NCI-H1694 (cell line): ENCODE measurements around the gene ZNF653.
"Not testable (repeated sequence)": the region's sequence is repeated elsewhere in the genome, so short reads cannot be mapped to it uniquely, and the experiment has no call there.

Source experiments
- DNase-seq: peaks from one replicate; lab custom pipeline; 2025; lab: John Stamatoyannopoulos, UW

ZNF653 gene

DNA sequence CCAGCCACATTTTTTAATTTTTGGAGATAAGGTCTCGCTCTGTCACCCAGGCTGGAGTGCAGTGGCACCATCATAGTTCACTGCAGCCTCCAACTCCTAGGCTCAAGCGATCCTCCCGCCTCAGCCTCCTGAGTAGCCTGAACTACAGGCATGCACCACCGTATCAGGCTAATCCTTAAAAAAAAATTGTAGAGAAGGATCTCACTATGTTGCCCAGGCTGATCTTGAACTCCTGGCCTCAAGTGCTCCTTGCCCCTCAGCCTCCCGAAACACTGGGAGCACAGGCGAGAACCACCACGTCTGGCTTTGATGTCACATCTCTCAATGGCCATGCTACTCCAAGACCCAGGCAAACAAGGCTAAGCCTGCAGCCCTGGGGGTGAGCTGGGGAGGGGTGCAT is 49.0 kb downstream of the ZNF653 start:
- no peak for DNase-seq

DNA sequence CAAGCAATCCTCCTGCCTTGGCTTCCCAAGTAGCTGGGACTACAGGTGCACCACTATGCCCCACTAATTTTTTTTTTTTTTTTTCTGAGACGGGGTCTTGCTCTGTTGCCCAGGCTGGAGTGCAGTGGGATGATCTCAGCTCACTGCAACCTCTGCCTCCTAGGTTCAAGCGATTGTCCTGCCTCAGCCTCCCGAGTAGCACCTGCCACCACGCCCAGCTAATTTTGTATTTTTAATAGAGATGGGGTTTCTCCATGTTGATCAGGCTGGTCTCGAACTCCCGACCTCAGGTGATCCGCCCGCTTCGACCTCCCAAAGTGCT is 50.4 kb downstream of the ZNF653 start:
- DNase-seq: not testable (repeated sequence)

DNA sequence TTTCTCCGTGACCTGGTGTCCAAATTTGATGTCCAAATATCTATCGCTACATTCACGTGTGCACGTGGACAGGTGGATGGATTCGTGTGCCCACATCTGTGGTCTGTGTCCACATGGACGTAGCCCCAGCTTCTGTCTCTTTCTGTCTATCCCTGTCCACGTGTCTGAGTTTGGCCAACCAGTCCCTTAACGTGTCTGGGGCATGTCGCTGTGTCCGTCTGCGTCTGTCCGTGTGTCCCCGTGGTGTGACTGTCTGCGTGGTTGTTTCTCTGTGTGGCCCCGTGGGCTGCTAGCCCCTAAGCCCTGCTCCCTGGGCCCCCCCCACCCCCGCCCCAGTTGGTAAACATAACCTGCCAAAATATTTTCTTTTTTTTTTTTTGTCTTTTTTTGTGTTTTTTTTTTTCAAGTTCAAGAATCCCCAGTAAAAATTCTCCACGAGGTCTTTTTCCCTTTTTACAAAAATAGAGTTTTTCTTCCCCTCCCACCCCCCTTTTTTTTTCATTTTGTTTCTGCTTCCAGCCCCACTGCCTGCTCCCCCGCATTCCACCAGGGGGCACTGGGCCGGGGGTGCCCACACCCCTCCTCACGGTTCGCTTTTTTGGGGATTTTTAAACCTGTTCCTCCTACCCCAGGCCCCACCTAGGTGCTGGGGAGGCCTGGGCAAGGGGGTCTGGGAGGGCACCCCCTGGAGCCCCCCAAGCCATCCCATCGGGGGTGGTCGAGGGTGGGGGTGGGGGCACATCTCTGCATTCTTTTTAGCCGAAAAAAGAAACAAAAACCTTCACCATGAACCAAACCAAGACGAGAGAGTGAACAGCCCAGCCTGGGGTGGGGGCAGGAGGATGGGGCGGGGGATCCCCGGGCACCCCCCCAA is 51.9 kb downstream of the ZNF653 start:
- DNase-seq: no peak

DNA sequence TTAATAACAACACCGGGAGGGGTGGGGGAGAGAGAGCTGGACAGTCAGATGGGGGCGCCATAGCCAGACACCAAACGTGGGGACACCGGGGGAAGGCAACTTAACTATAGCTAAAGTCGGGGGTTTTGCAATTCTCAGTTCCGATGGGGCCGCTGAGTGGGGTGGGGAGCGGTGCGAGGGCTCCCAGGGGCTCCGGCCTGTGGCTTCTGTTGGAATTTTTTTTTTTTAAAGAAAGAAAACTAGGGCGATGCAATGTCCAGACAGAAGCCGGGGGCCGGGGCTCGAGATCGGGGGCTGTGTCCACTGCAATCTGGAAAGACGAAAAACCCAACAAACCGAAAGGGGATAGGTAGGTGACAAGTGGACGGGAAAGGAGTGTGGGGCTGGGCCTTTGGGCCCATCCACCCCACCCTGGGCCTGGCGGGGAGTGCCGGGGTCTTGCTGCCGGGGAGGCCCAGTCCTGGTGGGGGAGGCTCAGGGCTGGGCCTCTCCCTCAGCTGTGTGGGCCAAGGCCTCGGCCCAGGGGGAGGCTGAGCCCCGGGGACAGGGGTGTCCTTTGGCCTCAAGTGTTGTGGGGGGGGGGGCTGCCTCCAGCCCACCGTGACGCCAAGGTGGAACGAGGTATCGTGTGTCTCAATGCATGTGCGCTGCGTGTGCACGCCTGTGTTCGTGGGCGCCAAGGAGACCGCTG is 52.9 kb downstream of the ZNF653 start:
- no peak for DNase-seq

DNA sequence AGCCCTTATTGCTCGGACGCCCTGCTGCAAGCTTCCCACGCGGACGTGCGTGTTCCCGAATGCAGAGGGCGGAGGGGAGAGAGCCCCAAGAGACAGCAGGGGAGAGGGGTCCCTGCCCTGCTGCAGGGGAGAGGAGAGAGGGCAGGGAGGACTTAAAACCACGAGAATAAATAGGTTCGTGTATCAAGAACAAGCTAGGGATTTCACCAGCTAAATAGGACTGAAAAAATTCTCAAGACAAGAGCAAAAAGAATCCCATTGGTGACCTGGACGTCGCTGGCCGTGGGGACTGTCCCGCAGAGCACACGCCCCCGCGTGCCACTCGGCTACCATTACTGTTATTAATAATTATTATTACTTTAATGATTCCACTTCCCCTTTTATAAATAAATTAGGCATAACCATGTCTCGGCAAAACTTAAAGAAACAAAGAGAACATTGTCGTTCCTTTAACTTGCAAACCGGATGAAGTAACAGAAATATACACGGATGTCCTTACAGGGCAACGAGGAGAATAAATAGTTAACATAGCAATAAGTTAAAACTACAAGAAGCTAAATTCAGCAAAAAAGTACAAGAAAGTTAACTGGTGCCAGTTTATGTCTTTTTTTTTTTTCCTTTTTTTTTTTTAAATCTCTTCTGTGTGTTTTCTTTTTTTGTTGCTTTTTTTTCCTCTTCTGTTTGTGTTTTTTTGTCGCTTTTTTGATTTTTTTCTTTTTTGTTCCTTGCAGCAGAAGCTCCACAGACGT is 53.6 kb downstream of the ZNF653 start:
- no peak for DNase-seq

DNA sequence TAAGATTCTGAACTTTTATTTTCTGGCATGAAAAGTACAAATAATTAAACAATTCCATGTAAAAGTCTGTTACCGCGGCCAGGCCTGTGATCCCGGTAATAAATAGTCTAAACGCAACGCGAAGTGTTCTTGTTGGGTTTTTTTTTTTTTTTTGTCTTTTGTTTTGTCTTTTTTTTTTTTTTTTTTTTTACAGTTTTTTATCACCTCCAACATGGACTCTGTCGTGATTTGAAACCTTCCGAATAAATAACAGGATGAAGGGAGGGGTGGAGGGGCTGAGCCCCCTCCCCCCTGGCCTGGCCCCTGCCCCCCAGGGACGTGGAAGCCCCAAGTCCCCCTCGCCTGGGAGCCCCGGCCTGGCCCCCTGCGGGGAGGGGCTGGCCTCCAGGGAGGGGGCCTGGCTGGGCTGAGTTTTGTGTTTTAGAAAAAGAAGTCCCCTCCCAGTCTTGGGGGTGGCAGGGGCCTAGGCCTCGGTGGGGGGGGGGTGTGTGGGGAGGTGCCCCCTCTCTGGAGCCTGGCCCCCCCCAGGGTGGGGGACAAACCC is 54.2 kb downstream of the ZNF653 start:
- no peak for DNase-seq

DNA sequence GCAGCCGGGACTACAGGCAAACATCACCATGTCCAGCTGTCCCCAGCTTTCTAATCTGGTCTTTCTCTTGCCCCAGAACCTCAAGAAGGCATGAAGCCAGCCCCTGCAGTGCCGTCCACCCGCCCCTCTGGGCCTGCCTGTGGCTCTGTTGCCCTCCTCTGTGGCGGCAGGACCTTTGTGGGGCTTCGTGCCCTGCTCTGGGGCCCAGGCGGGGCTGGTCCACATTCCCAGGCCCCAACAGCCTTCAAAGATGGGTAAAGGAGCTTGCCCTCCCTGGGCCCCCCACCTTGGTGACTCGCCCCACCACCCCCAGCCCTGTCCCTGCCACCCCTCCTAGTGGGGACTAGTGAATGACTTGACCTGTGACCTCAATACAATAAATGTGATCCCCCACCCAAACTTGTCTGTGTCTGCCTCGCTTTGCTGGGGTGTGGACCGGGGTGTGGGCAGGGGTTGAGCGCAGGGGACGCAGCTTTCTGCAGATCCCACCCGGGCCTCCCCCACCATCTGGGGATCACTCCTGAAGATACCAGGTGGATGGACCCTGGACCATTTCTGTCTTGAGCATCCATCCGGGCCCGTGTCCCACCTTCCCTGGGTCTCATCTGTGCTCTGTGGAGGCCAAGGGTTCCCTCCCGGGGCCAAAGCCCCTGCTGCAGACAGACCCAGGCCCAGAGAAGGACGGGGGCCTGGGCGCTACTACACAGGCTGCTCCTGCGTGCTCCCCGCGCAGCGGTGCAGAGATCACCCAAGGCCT is 54.9 kb downstream of the ZNF653 start:
- no peak for DNase-seq

DNA sequence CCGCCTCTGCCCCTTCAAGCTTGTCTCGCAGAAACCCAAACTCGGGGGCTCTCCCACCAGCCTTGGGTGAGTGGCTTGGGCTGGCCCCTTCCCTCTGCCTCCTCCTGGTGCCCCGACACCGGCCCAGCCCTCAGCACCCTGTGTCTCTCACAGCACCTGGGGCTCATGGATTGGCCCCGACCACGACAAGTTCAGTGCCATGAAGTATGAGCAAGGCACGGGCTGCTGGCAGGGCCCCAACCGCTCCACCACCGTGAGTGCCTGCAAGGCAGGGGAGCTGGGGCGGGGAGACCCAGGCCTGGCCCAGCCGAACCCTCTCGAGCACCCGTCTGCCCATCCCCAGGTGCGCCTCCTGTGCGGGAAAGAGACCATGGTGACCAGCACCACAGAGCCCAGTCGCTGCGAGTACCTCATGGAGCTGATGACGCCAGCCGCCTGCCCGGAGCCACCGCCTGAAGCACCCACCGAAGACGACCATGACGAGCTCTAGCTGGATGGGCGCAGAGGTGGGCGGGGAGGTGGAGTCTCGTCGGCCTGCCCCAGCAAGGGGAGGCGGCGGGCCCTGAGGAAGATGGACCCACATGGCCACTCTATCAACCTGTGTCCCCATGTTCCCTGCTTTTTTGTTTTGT is 56.6 kb downstream of the ZNF653 start:
- no peak for DNase-seq

DNA sequence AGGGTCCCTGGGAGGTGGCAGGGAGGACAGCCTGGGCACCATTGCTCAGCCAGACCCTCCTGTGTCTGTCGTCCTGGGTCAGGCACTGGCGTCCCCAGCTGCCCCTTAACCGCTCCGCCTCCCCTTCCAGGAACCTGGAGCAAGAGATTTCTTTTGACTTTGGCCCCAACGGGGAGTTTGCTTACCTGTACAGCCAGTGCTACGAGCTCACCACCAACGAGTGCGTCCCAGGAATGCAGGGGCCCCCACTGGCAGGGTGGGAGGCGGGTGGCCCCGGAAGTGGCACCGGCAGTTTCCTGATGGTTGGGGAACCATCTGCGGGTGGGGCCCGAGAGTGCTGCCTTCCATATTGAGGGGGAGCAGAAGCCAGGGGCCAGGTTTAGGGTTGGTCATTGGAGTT is 57.2 kb downstream of the ZNF653 start:
- DNase-seq: no peak

DNA sequence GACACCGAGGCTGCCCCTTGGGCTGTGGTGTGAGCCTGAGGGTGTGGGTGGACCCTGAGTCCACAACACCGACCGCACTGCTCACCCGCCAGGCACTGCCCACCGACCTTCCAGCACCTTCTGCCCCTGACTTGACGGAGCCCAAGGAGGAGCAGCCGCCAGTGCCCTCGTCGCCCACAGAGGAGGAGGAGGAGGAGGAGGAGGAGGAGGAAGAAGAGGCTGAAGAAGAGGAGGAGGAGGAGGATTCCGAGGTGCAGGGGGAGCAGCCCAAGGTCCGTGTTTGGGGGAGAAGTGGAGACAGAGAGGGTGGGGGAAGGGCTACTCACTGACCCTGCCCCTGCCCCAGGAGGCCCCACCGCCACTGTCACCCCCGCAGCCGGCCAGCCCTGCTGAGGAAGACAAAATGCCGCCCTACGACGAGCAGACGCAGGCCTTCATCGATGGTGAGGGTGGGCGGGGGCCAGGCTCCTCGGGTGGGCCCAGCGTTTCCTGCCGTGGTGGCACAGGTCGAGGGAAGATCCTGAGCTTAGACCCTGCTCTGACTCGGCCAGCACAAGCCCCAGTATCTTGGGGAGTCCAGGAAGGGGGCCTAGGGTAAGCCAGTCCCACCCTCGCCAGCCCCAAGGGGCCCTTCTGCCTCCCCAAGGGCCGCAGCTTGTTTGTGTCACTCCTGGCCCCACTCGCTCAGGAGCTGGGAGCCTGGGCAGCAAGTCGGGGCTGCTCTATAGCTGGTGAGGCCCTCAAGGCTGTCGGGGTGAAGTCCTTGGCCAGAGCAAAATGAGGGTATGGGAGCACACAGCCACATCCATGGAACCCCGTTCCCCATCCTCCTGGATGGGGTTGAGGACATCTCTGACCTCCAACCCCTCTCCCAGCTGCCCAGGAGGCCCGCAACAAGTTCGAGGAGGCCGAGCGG is 58.0 kb downstream of the ZNF653 start:
- DNase-seq: no peak

DNA sequence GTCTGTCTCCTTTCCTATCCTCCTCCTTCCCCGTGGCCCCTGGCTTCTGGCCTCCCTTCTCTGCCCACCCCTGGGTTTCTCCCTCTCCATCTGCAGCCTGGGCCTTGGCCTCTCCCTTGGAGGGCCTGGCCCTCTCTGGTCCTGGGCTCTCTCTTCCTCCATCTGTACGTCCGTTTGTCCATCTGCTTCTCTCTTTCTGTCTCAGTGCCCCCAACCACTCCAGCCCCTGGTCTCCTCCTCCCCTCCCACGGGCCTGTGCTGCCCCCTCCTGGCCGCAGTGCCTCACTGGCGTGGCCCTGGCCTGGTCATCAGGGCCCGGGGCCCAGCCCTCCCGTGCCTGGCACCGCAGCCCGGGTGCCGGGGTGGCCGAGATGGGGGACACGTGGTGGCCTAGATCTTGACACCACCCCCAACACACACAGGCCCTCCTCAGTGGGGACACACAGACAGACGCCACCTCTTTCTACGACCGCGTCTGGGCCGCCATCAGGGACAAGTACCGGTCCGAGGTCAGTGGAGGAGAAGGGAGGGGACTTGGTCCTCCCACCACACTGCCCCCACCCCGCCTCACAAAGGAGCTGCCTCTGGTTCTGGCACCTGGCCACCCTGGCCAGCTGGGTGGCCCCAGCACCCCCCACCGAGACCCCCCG is 58.9 kb downstream of the ZNF653 start:
- DNase-seq: no peak

DNA sequence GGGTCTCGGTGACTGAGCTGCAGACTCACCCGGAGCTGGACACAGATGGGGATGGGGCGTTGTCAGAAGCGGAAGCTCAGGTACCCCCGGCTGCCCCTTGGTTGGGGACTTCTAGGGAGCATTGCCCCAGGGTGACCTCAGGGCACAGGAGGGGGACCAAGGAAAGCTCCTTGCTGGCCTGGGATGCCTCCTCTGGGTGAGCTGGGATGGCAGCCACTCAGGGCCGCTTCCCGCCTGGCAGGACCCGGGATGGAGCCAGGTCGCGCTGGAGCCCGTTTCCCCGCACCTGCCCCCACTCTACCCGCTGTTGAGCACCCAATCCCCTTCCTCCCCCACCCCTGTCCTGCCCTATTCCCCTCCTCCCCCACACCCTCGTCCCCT is 59.4 kb downstream of the ZNF653 start:
- DNase-seq: no peak

DNA sequence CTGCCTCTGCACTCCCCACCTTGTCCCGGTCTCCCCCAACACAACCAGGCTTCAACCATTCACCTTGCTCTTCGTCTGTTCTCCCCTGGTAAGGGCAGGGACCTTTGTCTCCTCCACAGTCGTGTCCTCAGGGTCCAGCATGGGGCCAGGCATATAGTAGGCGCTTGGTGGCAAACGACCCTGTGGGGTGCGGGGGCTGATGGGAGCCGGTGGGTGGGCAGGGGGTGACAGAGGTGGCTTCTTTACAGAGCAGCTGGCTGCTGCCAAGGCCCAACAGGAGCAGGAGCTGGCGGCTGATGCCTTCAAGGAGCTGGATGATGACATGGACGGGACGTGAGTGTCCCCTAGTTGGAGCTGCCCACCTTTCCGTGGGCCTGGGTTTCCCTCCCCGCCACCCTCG is 60.5 kb downstream of the ZNF653 start:
- no peak for DNase-seq

DNA sequence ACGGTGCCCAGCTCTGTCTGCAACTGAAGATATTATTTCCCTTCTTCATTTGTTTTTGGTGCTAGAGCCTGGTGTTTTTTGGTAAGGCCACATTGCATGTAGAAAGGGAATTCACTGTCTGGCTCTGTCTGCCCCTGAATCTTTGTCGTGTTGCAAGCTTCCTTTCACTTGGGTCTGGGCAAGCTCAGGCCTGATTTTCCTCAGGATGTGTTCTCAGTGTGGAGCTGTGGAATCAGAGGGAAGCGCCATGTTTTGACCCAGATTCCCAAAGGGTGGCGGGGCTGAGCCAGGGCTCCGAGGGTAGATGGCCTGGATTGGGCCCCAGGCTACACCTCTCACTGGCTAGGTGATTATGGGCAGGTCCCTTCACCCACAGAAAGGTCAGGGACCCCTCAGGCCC is 61.6 kb downstream of the ZNF653 start:
- no peak for DNase-seq

DNA sequence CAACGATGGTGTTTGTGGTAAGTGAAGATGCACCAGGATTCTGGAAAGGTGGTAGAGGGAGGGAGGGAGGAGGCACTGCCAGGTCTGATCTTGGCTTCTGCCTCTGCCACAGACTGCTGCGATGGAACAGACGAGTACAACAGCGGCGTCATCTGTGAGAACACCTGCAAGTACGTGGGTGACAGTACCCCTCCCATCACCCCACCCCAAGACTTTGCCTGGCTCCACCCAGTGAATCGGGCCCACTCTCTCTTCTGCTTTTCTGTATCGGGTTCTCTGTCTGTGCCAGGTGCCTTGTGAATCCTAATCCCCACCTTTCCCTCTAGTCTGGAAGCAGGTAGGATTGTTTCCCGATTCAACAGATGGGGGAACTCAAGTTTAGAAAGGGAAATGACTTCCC is 67.7 kb downstream of the ZNF653 start:
- no peak for DNase-seq

DNA sequence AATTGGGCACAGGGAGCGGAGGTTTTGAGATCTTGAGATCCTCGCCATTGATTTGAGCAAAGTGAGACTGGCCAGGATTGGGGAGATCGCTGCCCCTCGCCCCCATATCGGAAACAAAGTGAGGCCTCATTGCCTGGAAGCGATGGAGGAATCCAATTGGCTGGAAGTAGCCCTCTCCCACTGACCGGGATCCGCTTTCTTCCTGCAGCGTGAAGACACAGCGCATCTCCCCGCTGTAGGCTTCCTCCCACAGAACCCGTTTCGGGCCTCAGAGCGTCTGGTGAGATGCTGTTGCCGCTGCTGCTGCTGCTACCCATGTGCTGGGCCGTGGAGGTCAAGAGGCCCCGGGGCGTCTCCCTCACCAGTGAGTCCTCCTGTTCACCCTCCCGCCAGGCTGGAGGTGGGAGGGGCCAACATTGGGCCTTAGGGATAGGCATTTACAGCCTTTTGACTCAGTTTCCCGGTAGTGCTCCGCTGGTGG is 69.8 kb downstream of the ZNF653 start:
- no peak for DNase-seq

DNA sequence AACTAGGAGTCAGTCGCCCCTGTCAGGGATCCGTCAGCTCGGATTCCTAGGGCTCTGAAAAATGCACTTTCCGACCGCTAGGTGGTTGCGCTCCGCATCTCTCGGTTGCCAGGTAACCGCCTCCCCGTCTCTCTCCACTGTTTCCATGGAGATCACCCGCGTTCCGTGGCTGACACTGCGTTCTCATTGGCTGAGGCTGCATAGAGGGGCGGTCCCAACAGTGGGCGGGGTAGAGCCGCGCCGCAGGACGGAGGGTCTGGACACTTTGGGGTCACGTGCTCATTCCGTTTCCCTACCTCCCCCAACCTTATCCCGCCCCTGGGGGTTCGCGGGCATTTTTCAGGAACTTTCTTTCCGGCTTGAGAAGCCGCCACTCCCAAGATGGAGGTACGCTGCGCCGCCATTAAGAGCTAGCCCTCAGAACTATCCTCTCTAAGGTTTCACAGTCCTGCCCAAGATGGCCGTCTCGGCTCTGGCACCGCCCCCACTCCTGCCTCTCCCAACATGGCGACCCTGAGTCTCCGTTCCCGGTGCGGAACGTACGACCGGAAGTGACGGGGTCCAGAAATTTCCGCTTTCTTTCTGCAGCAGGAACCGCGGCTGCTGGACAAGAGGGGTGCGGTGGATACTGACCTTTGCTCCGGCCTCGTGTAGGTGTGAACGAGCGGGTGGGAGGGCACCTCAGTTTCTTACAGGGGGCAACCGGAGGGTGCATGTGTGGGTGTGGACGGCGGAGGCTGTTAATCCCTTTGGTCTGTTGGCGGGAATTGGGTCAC is 70.4 kb downstream of the ZNF653 start, which contains the start of the genes ODAD3 and PRKCSH:
Gene ODAD3, minus strand, starts transcription at position 65 of the 776 bp plus-strand sequence. CDS start 105 bp downstream, outside the sequence.
Gene PRKCSH, plus strand, starts transcription at position 579 of the 776 bp plus-strand sequence. CDS start 483 bp downstream, outside the sequence.
- DNase-seq: peak; percentile 98

DNA sequence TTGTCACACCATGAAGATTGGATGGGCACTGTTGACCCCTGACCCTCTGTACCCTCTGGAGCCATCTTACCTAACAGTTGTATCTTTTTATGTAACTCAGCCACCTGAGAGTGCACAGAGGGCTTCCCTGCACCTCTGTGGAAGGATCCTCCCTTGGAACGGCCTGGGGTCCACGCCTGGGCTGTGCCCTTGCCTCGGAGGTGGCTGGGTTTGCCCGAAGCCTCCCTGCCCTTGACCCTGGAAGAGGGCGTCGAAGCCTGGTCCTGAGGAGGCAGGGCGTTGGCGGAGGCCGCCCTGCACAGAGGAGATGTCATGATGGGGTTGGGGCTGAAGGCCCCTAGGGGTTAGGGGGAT is 71.0 kb downstream of the ZNF653 start:
- no peak for DNase-seq

DNA sequence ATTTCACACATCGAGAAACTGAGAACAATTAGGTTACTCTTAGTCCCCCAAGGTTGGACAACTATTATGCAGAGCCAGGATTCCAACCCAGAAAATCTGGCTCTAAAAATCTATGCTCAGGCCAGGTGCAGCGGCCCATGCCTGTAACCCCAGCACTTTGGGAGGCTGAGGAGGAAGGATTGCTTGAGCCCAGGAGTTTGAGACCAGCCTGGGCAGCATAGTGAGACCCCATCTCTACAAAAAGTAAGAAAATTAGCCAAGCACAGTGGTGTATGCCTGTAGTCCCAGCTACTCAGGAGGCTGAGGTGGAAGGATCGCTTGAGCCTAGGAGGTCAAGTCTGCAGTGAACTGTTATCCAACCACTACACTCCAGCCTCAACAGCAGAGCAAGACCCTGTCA is 72.1 kb downstream of the ZNF653 start:
- not testable (repeated sequence) for DNase-seq
